ENCODE data around the gene ATRIP. TPM values are rescaled to one million over a fixed set of nuclear protein-coding genes. Genes with fewer than 3 reads are reported as not detected.
A peak's percentile ranks its signal among the peaks of the same experiment; 100 is the strongest.

ATRIP gene
- total RNA-seq, 1 experiment from 2014 or later: 16.1 TPM

GRCh38 chr3:48429317-48429959, 17.1 kb upstream of the ATRIP start:
- Histone ChIP-seq H3K9me2 (replicated peaks; ENCODE audit: low read length) (no peaks in the 10 kb centered on the region), H3K79me2 (ENCODE audit: low read length) (peaks cover 19% of the 10 kb centered on the region), H3K9me3 (ENCODE audit: low read length) (no peaks in the 10 kb centered on the region), H3K9ac (ENCODE audit: low read length) (peak overlapping the region; percentile 68), H3K4me1 (ENCODE audit: insufficient read depth, low read length) (peaks cover 25% of the 10 kb centered on the region), H4K20me1 (ENCODE audit: low read length) (no peaks in the 10 kb centered on the region), H3K4me3 (ENCODE audit: low read length) (peak overlapping the region; percentile 83), H2AFZ (ENCODE audit: low read length) (peak overlapping the region; percentile 92), H3K4me2 (ENCODE audit: low read length) (peak overlapping the region; percentile 98), H3F3A (ENCODE audit: low read length, unreplicated experiment) (no peaks in the 10 kb centered on the region), H3K27me3 (ENCODE audit: low read length) (no peaks in the 10 kb centered on the region), H3K27ac (ENCODE audit: low read length) (peak overlapping the region; percentile 50), H3K36me3 (ENCODE audit: low read depth, low read length) (peaks cover 11% of the 10 kb centered on the region)
- DNase-seq (peak; percentile 51), ATAC-seq (peak; percentile 49)
- CTCF ChIA-PET: no interaction called here
- TF ChIP-seq EZH2phosphoT487 (IDR thresholded peaks at IDR 0.05; ENCODE audit: borderline replicate concordance, low read length) (no peak), EZH2 (IDR thresholded peaks at IDR 0.05; ENCODE audit: low read length, unreplicated experiment) (no peak)
- TF ChIP-seq, protein P1, sequence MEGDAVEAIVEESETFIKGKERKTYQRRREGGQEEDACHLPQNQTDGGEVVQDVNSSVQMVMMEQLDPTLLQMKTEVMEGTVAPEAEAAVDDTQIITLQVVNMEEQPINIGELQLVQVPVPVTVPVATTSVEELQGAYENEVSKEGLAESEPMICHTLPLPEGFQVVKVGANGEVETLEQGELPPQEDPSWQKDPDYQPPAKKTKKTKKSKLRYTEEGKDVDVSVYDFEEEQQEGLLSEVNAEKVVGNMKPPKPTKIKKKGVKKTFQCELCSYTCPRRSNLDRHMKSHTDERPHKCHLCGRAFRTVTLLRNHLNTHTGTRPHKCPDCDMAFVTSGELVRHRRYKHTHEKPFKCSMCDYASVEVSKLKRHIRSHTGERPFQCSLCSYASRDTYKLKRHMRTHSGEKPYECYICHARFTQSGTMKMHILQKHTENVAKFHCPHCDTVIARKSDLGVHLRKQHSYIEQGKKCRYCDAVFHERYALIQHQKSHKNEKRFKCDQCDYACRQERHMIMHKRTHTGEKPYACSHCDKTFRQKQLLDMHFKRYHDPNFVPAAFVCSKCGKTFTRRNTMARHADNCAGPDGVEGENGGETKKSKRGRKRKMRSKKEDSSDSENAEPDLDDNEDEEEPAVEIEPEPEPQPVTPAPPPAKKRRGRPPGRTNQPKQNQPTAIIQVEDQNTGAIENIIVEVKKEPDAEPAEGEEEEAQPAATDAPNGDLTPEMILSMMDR (conservative IDR thresholded peaks at IDR 0.05; ENCODE audit: low read depth, low read length): no peak
- intact Hi-C loops (cut with micrococcal nuclease): no loop called here
- POLR2A ChIA-PET (ENCODE audit: unreplicated experiment): no interaction called here
- BruUV-seq (replicated peaks): no TSS peak

- ChIA-PET POLR2A (ENCODE audit: unreplicated experiment) (no interaction called here), CTCF (no interaction called here)
- Histone ChIP-seq H3K9me3 (ENCODE audit: low read length) (no peaks in the 10 kb centered on the region), H3K4me3 (ENCODE audit: low read length) (peak within 1 kb of the TSS; percentile 83), H2AFZ (ENCODE audit: low read length) (peak within 1 kb of the TSS; percentile 92), H3K36me3 (ENCODE audit: low read depth, low read length) (peaks cover 13% of the 10 kb centered on the region), H3K9ac (ENCODE audit: low read length) (peak within 1 kb of the TSS; percentile 68), H3K4me2 (ENCODE audit: low read length) (peak within 1 kb of the TSS; percentile 98), H3K4me1 (ENCODE audit: insufficient read depth, low read length) (peaks cover 25% of the 10 kb centered on the region), H3K27ac (ENCODE audit: low read length) (peak within 1 kb of the TSS; percentile 50), H4K20me1 (ENCODE audit: low read length) (no peaks in the 10 kb centered on the region), H3K9me2 (replicated peaks; ENCODE audit: low read length) (no peaks in the 10 kb centered on the region), H3K27me3 (ENCODE audit: low read length) (no peaks in the 10 kb centered on the region), H3F3A (ENCODE audit: low read length, unreplicated experiment) (no peaks in the 10 kb centered on the region), H3K79me2 (ENCODE audit: low read length) (peaks cover 19% of the 10 kb centered on the region)
- BruUV-seq (replicated peaks): TSS peak; percentile 20
- DNase-seq: peak; percentile 63
- ATAC-seq: peak; percentile 18
- intact Hi-C loops (cut with micrococcal nuclease): no loop called here
- TF ChIP-seq, protein P1 (conservative IDR thresholded peaks at IDR 0.05; ENCODE audit: low read depth, low read length): no peak
- TF ChIP-seq EZH2 (IDR thresholded peaks at IDR 0.05; ENCODE audit: low read length, unreplicated experiment) (no peak), EZH2phosphoT487 (IDR thresholded peaks at IDR 0.05; ENCODE audit: borderline replicate concordance, low read length) (no peak)
These were observed 16.4 kb upstream of the ATRIP start, which contains the start of gene PLXNB1 for GRCh38 chr3:48429960-48430707. TSS of gene PLXNB1 (minus strand) at chr3:48430086. CDS start at chr3:48424611, 5,475 bp downstream.

DNA sequence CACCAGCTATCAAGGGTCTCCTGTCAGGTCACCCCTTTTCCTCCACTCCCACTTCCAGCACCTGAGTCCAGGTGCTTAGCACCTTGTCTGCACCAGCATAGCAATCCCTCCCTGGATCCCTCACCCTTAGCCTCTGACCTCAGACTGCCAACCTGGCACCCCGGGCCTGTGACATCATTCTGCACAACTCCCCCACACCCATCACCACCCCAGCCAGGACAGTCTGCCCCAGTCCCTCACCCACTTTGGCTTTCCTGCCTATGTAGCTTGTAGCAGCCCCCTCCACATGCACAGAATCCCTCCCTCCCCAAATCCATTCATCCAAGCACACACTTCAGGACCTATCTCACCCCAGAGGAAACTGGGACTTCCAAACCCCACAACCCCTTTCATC, 15.8 kb upstream of the ATRIP start:
- no TSS peak for BruUV-seq (replicated peaks)
- DNase-seq (no peak), ATAC-seq (no peak)
- Histone ChIP-seq H3K27me3 (ENCODE audit: low read length) (no peaks in the 10 kb centered on the region), H2AFZ (ENCODE audit: low read length) (no peak overlapping the region), H3F3A (ENCODE audit: low read length, unreplicated experiment) (no peaks in the 10 kb centered on the region), H3K36me3 (ENCODE audit: low read depth, low read length) (peaks cover 13% of the 10 kb centered on the region), H3K27ac (ENCODE audit: low read length) (no peak overlapping the region), H3K9me3 (ENCODE audit: low read length) (no peaks in the 10 kb centered on the region), H3K9ac (ENCODE audit: low read length) (no peak overlapping the region), H3K4me3 (ENCODE audit: low read length) (no peak overlapping the region), H3K79me2 (ENCODE audit: low read length) (peaks cover 23% of the 10 kb centered on the region), H3K9me2 (replicated peaks; ENCODE audit: low read length) (no peaks in the 10 kb centered on the region), H3K4me1 (ENCODE audit: insufficient read depth, low read length) (peaks cover 25% of the 10 kb centered on the region), H3K4me2 (ENCODE audit: low read length) (no peak overlapping the region), H4K20me1 (ENCODE audit: low read length) (no peaks in the 10 kb centered on the region)
- CTCF ChIA-PET: no interaction called here
- intact Hi-C loops (cut with micrococcal nuclease): no loop called here
- TF ChIP-seq EZH2phosphoT487 (IDR thresholded peaks at IDR 0.05; ENCODE audit: borderline replicate concordance, low read length): no peak
- POLR2A ChIA-PET (ENCODE audit: unreplicated experiment): no interaction called here

Data from PC-3 (cell line).